ENCODE data around the gene RHD. TPM values are rescaled to one million over a fixed set of nuclear protein-coding genes. Genes with fewer than 3 reads are reported as not detected.
"Not testable (repeated sequence)": the region's sequence is repeated elsewhere in the genome, so short reads cannot be mapped to it uniquely, and the experiment has no call there.

RHD gene
- total and polyA plus RNA-seq, 5 experiments from 2014 or later: 0.11 to 0.12 TPM; not detected in 3

GRCh38 chr1:25324407-25324806 is 52.1 kb downstream of the RHD start:
- H3K9me3 Mint-ChIP-seq, DNase-seq, POLR2A ChIA-PET, H3K27ac Mint-ChIP-seq, H3K4me3 Mint-ChIP-seq, H3K27me3 Mint-ChIP-seq, ATAC-seq: not testable (repeated sequence)
- Mint-ChIP-seq H3K36me3 (peaks cover 0 to 17% (median 4%) of the 10 kb centered on the region in 3 donors), H3K4me1 (peaks cover 0 to 12% (median under 1%) of the 10 kb centered on the region in 4 donors)

- POLR2A ChIA-PET, DNase-seq, H3K27me3 Mint-ChIP-seq, H3K27ac Mint-ChIP-seq, H3K4me3 Mint-ChIP-seq, H3K9me3 Mint-ChIP-seq: not testable (repeated sequence)
- peaks cover 0 to 19% (median 2%) of the 10 kb centered on the region in 3 donors for H3K36me3 Mint-ChIP-seq
- H3K4me1 Mint-ChIP-seq: peaks cover 3 to 30% (median 17%) of the 10 kb centered on the region in 4 donors
- ATAC-seq: peak; percentile 83 to 85
Observed at GRCh38 chr1:25327864-25328790, 55.8 kb downstream of the RHD start.

GRCh38 chr1:25328791-25329185 is 56.5 kb downstream of the RHD start:
- Mint-ChIP-seq H3K36me3 (peaks cover 0 to 26% (median 2%) of the 10 kb centered on the region in 3 donors), H3K27ac (peak overlapping the region in 3 of 10 donors; percentile 25 to 74 (median 62)), H3K4me1 (peaks cover 7 to 34% (median 22%) of the 10 kb centered on the region in 4 donors)
- POLR2A ChIA-PET, H3K4me3 Mint-ChIP-seq, H3K9me3 Mint-ChIP-seq, DNase-seq, H3K27me3 Mint-ChIP-seq, ATAC-seq: not testable (repeated sequence)

GRCh38 chr1:25329336-25329735 is 57.0 kb downstream of the RHD start:
- Mint-ChIP-seq H3K4me3 (peak overlapping the region in 3 of 10 donors; percentile 23 to 79 (median 63)), H3K4me1 (peaks cover 7 to 39% (median 26%) of the 10 kb centered on the region in 4 donors), H3K36me3 (peaks cover 0 to 28% (median 2%) of the 10 kb centered on the region in 3 donors), H3K27ac (peak overlapping the region; percentile 11 to 96 (median 86))
- ATAC-seq, DNase-seq, H3K27me3 Mint-ChIP-seq, H3K9me3 Mint-ChIP-seq, POLR2A ChIA-PET: not testable (repeated sequence)

GRCh38 chr1:25329950-25330349 is 57.6 kb downstream of the RHD start:
- POLR2A ChIA-PET, H3K9me3 Mint-ChIP-seq, H3K27me3 Mint-ChIP-seq: not testable (repeated sequence)
- ATAC-seq (peak; percentile 45 to 49), DNase-seq (peak in 3 of 10 donors; percentile 5 to 28 (median 23))
- Mint-ChIP-seq H3K4me3 (peak overlapping the region in 8 of 10 donors; percentile 23 to 79 (median 54)), H3K27ac (peak overlapping the region; percentile 61 to 96 (median 88)), H3K4me1 (peaks cover 10 to 42% (median 29%) of the 10 kb centered on the region in 4 donors), H3K36me3 (peaks cover 0 to 30% (median 2%) of the 10 kb centered on the region in 3 donors)

- Mint-ChIP-seq H3K4me3 (peak overlapping the region; percentile 87 to 97 (median 95)), H3K4me1 (peaks cover 19 to 48% (median 40%) of the 10 kb centered on the region in 4 donors), H3K27ac (peak overlapping the region; percentile 80 to 97 (median 92)), H3K36me3 (peaks cover 0 to 32% (median 2%) of the 10 kb centered on the region in 3 donors)
- POLR2A ChIA-PET, H3K9me3 Mint-ChIP-seq, H3K27me3 Mint-ChIP-seq: not testable (repeated sequence)
- ATAC-seq (peak; percentile 5 to 31), DNase-seq (peak in 8 of 10 donors; percentile 6 to 50 (median 32))
Observed at GRCh38 chr1:25336922-25337354, 64.6 kb downstream of the RHD start.

GRCh38 chr1:25337483-25338187 is 65.3 kb downstream of the RHD start:
- DNase-seq (peak in 6 of 10 donors; percentile 15 to 71 (median 27)), ATAC-seq (peak; percentile 77 to 78)
- H3K27me3 Mint-ChIP-seq, H3K9me3 Mint-ChIP-seq: not testable (repeated sequence)
- peak overlapping the region in 9 of 10 donors; percentile 55 to 97 (median 96) for H3K27ac Mint-ChIP-seq
- POLR2A ChIA-PET: interaction anchor here (0.6 to 2.1 kb wide), 2 partner anchors 105 to 1509 kb away, joined by 3 to 12 read pairs; partner anchors contain the start of gene SYF2
- H3K4me3 Mint-ChIP-seq: peak overlapping the region; percentile 90 to 97 (median 95)
- H3K4me1 Mint-ChIP-seq: peaks cover 20 to 53% (median 38%) of the 10 kb centered on the region in 4 donors
- peaks cover 0 to 32% (median 0%) of the 10 kb centered on the region in 3 donors for H3K36me3 Mint-ChIP-seq

GRCh38 chr1:25338188-25338981 is 66.1 kb downstream of the RHD start, which contains the start of gene TMEM50A:
TMEM50A (plus strand) TSS chr1:25338334; CDS start chr1:25340487, 2,153 bp downstream.
- DNase-seq (peak; percentile 84 to 94 (median 92)), ATAC-seq (peak; percentile 36 to 67)
- peak within 1 kb of the TSS; percentile 95 to 97 (median 96) for H3K4me3 Mint-ChIP-seq
- no peaks in the 10 kb centered on the region for H3K27me3 Mint-ChIP-seq
- H3K27ac Mint-ChIP-seq: peak within 1 kb of the TSS; percentile 80 to 97 (median 96)
- peaks cover 0 to 31% (median 4%) of the 10 kb centered on the region in 3 donors for H3K36me3 Mint-ChIP-seq
- H3K9me3 Mint-ChIP-seq: no peaks in the 10 kb centered on the region
- peaks cover 18 to 56% (median 37%) of the 10 kb centered on the region in 4 donors for H3K4me1 Mint-ChIP-seq
- POLR2A ChIA-PET: interaction anchor here (0.6 to 2.1 kb wide), 5 partner anchors 58 to 1508 kb away, joined by 3 to 12 read pairs (median 3); partner anchors contain the start of genes RSRP1 and SYF2

- Mint-ChIP-seq H3K4me1 (peaks cover 20 to 57% (median 39%) of the 10 kb centered on the region in 4 donors), H3K4me3 (peak overlapping the region; percentile 89 to 96 (median 94)), H3K27ac (peak overlapping the region; percentile 55 to 97 (median 96)), H3K27me3 (no peaks in the 10 kb centered on the region), H3K9me3 (no peaks in the 10 kb centered on the region), H3K36me3 (peaks cover 0 to 32% (median 4%) of the 10 kb centered on the region in 3 donors)
- POLR2A ChIA-PET: interaction anchor here (0.6 to 2.1 kb wide), 5 partner anchors 58 to 106 kb away, joined by 3 to 12 read pairs (median 3); partner anchors contain the start of genes RSRP1 and SYF2
- ATAC-seq: no peak
- DNase-seq: peak in 1 of 10 donors; percentile 6
Observed at GRCh38 chr1:25338986-25339385, 66.7 kb downstream of the RHD start.

- H3K27ac Mint-ChIP-seq: peak overlapping the region in 2 of 10 donors; percentile 31 to 66
- peaks cover 0 to 54% (median 4%) of the 10 kb centered on the region in 3 donors for H3K36me3 Mint-ChIP-seq
- no peaks in the 10 kb centered on the region for H3K27me3 Mint-ChIP-seq
- no peaks in the 10 kb centered on the region for H3K9me3 Mint-ChIP-seq
- POLR2A ChIA-PET: interaction anchor here (1.7 kb wide), 1 partner anchor 110 kb away, joined by 5 read pairs; the partner anchor contains the start of gene SYF2
- peaks cover 20 to 47% (median 32%) of the 10 kb centered on the region in 4 donors for H3K4me1 Mint-ChIP-seq
- H3K4me3 Mint-ChIP-seq: peak overlapping the region in 3 of 10 donors; percentile 8 to 16 (median 13)
- ATAC-seq (no peak), DNase-seq (no peak)
Observed at GRCh38 chr1:25341746-25342145, 69.4 kb downstream of the RHD start.

- H3K4me3 Mint-ChIP-seq: no peak overlapping the region
- POLR2A ChIA-PET: interaction anchor here (1.1 to 1.7 kb wide), 2 partner anchors 95 to 111 kb away, joined by 3 to 5 read pairs; partner anchors contain the start of genes RSRP1 and SYF2
Observed at GRCh38 chr1:25342846-25343245, 70.5 kb downstream of the RHD start.

More at GRCh38 chr1:25342846-25343245, 70.5 kb downstream of the RHD start:
- Mint-ChIP-seq H3K9me3 (no peaks in the 10 kb centered on the region), H3K4me1 (peaks cover 21 to 46% (median 35%) of the 10 kb centered on the region in 4 donors), H3K36me3 (peaks cover 0 to 64% (median 6%) of the 10 kb centered on the region in 3 donors), H3K27me3 (no peaks in the 10 kb centered on the region), H3K27ac (no peak overlapping the region)
- DNase-seq: no peak
- no peak for ATAC-seq
